ENCODE data around the gene NTM.

DNA sequence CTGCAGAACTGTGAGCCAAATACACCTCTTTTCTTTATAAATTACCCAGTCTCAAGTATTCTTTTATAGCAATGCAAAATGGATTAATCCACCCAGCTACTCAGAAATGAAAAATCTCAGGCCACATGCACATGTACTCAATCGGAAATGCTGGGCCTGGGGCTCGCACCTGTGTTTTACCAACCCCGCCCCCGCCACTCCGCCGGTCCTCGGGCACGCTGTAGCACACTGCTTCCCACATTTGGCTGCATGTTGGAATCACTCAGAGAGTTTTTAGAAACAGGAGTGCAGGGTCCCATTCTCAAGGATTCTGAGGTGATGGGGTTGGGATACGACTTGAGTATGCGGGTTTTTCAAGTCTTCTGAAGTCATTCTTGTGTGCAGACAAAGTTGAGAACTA lies 284.4 kb downstream of the NTM start:
- TF ChIP-seq, protein P1, sequence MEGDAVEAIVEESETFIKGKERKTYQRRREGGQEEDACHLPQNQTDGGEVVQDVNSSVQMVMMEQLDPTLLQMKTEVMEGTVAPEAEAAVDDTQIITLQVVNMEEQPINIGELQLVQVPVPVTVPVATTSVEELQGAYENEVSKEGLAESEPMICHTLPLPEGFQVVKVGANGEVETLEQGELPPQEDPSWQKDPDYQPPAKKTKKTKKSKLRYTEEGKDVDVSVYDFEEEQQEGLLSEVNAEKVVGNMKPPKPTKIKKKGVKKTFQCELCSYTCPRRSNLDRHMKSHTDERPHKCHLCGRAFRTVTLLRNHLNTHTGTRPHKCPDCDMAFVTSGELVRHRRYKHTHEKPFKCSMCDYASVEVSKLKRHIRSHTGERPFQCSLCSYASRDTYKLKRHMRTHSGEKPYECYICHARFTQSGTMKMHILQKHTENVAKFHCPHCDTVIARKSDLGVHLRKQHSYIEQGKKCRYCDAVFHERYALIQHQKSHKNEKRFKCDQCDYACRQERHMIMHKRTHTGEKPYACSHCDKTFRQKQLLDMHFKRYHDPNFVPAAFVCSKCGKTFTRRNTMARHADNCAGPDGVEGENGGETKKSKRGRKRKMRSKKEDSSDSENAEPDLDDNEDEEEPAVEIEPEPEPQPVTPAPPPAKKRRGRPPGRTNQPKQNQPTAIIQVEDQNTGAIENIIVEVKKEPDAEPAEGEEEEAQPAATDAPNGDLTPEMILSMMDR (IDR thresholded peaks at IDR 0.05), result no peak
- TF ChIP-seq POLR2A (IDR thresholded peaks at IDR 0.05), result no peak
